Ovary (tissue), 9 donors: ENCODE measurements around the gene SLC22A23. TPM values are rescaled to one million over a fixed set of nuclear protein-coding genes. Genes with fewer than 3 reads are reported as not detected.
A peak's percentile ranks its signal among the peaks of the same experiment; 100 is the strongest.

ENCODE experiments used
- DNase-seq, 5 donors: peaks; one replicate each; pipeline ENCODE4 v3.0.0-alpha.2; 2019 to 2020
- H3K27ac ChIP-seq, 2 donors: fragments of 200-600 bp; one replicate each; pipeline versions ENCODE4 v1.5.1 to v1.8.0; 2019 to 2022
- H3K27me3 ChIP-seq: fragments of 200-600 bp; one replicate; pipeline ENCODE4 v1.8.0; 2022
- H3K36me3 ChIP-seq: fragments of 200-600 bp; sonication (generic); one replicate; pipeline ENCODE4 v1.5.1; 2019
- H3K4me1 ChIP-seq: one replicate; pipeline ENCODE4 v1.8.1; 2013; ENCODE audit warnings: mild to moderate bottlenecking, moderate library complexity; ENCODE audit not compliant: insufficient read depth
- H3K4me3 ChIP-seq: fragments of 200-600 bp; sonication (generic); one replicate; pipeline ENCODE4 v1.5.1; 2017
- H3K9me3 ChIP-seq, 2 donors: fragments of 200-600 bp in 1 of 2; sonication (generic) in 1 of 2; one replicate each; pipeline versions ENCODE4 v1.5.1 to v1.8.1; 2013 to 2019; ENCODE audit warnings: mild to moderate bottlenecking in 1 of 2, moderate library complexity in 1 of 2
- EP300 ChIP-seq: sonication (generic); formaldehyde crosslinking; IDR thresholded peaks from one replicate; pipeline ENCODE4 v1.6.1; 2017; ENCODE audit warnings: antibody characterized with exemption
- POLR2A ChIP-seq: fragments of 450-650 bp; IDR thresholded peaks from one replicate; pipeline ENCODE4 v1.6.1; 2017; ENCODE audit warnings: antibody characterized with exemption, mild to moderate bottlenecking, moderate library complexity
- WGBS, 3 donors: extraction: QIAGEN DNeasy Blood & Tissue Kit in 1 of 3; methylation state at CpG; one replicate each; pipeline versions ENCODE4 v1.1.5 to v1.1.7; 2013 to 2017; 5-methylcytosine and 5-hydroxymethylcytosine counted together
- intact Hi-C, 4 donors: fragments of 100-400 bp; cut with DNase I; formaldehyde crosslinking; loops; one replicate each; pipeline versions ENCODE4 v1.11.0 to v1.15.1; 2022 to 2023
- polyA plus RNA-seq, 2 donors: library from polyadenylated mRNA; stranded (reverse); fragments of 200-250 nt in 1 of 2; fragments of 350-450 nt in 1 of 2; fragmentation: Illumina TruSeq in 1 of 2; extraction: RNeasy Lipid Tissue Mini Kit (QIAGEN cat#74804) in 1 of 2; gene quantifications; one replicate each; pipeline ENCODE4 v1.2.3, GENCODE V29; 2013 to 2014
- total RNA-seq, 7 donors: library from RNA; depleted of rRNA in 2 of 7; stranded (reverse); fragments of >200 nt in 2 of 7; fragmentation: NEBNext Ultra II Directional in 3 of 7; extraction: Animal tissue kit (Norgen Biotek cat#: 25700) in 3 of 7; gene quantifications; one replicate each; pipeline versions ENCODE4 v1.1.0 to v1.2.4, GENCODE V29; 2016 to 2023
- TF ChIP-seq, protein P1 (sequence below), 3 donors: fragments of 450-650 bp in 2 of 3; fragments of 200-600 bp in 1 of 3; IDR thresholded peaks; one replicate each; pipeline versions ENCODE4 v1.5.1 to v1.8.0; 2016 to 2022; ENCODE audit warnings: antibody characterized with exemption in 3 of 3, mild to moderate bottlenecking in 1 of 3
- donor health status: DM: no; HTN: no; CAD: no; lungs with moderate emphysema.
- donor health status: DM: no; HTN: no; CAD: no.
- donor health status: Bipolar disorder and iron deficiency.
- donor health status: DM: yes; HTN: yes; CAD: no.
- donor health status: DM: no; HTN: no; CAD: no.
- donor health status: DM: yes; HTN: yes; CAD: no.

Gene SLC22A23
- total and polyA plus RNA-seq, 9 donors = 2.3 to 31.0 (median 5.2) TPM

DNA sequence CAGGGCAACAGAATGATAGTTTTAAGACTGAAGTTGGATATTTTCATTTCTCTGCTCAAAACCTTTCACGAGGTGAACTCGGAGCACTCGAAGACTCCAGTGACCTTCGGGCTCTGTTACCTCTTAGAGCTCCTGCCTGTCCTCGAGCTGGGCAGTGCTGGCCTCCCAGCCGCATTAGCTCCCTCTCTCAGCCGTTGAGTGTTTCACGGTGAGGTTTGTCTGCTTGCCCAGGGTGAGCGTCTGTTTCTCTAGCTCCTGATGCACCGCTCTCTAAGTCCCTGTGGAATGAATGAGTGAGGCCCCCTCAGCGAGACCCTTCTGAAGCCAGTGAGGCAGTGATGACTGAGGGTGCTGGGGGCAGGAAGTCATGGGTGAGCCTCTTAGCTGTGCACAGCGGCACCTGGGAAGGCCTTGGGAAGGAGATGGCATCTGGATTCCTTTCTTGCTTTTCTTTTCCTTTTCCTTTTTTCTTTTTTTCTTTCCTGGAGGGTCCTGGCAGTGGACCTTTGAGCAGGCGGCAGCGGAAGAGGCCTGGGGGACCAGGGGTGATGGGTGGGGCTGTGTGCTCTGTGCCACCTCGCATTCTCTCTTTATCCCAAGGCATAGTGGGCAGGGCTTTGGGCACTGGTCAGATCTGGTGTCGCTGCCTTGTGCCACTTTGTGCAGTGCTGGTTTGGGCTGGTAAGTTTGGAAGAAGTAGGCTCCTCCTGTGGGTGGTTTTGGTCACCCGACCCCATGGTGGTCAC lies 195.9 kb downstream of the SLC22A23 start:
- WGBS, 3 donors = 58 to 65% (median 61%) methylated on average over 17 of the region's 17 CpGs
- TF ChIP-seq, protein P1, sequence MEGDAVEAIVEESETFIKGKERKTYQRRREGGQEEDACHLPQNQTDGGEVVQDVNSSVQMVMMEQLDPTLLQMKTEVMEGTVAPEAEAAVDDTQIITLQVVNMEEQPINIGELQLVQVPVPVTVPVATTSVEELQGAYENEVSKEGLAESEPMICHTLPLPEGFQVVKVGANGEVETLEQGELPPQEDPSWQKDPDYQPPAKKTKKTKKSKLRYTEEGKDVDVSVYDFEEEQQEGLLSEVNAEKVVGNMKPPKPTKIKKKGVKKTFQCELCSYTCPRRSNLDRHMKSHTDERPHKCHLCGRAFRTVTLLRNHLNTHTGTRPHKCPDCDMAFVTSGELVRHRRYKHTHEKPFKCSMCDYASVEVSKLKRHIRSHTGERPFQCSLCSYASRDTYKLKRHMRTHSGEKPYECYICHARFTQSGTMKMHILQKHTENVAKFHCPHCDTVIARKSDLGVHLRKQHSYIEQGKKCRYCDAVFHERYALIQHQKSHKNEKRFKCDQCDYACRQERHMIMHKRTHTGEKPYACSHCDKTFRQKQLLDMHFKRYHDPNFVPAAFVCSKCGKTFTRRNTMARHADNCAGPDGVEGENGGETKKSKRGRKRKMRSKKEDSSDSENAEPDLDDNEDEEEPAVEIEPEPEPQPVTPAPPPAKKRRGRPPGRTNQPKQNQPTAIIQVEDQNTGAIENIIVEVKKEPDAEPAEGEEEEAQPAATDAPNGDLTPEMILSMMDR (IDR thresholded peaks at IDR 0.05) = no peak
- TF ChIP-seq POLR2A = no peak
- TF ChIP-seq EP300 = no peak
- no peaks in the 10 kb centered on the region for H3K9me3 ChIP-seq
- H3K27me3 ChIP-seq = no peaks in the 10 kb centered on the region
- H3K4me1 ChIP-seq = peaks cover 14% of the 10 kb centered on the region
- H3K4me3 ChIP-seq = peak overlapping the region; percentile 58
- intact Hi-C loops = no loop called here
- H3K27ac ChIP-seq = no peak overlapping the region
- no peaks in the 10 kb centered on the region for H3K36me3 ChIP-seq
- DNase-seq = peak in 1 of 5 donors; percentile 22

DNA sequence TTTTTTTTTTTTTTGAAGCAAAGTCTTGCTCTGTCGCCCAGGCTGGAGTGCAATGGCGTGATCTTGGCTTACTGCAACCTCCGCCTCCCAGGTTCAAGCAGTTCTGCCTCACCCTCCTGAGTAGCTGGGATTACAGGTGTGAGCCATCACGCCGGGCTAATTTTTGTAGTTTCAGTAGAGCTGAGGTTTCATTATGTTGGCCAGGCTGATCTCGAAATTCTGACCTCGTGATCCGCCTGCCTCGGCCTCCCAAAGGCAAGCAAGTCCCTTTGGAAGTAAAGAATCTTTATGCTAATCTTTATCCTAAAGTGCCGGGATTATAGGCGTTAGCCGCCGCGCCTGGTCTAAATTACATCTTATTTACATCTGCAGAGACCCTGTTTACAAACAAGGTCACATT lies 196.6 kb downstream of the SLC22A23 start:
- Histone ChIP-seq H3K4me1 (peaks cover 14% of the 10 kb centered on the region), H3K27me3 (no peaks in the 10 kb centered on the region), H3K27ac (no peak overlapping the region), H3K4me3 (peak overlapping the region; percentile 58), H3K36me3 (no peaks in the 10 kb centered on the region), H3K9me3 (no peaks in the 10 kb centered on the region)
- no peak for TF ChIP-seq EP300
- TF ChIP-seq, protein P1 (IDR thresholded peaks at IDR 0.05) = no peak
- no peak for TF ChIP-seq POLR2A
- intact Hi-C loops = no loop called here
- no peak for DNase-seq
- 79 to 83% (median 79%) methylated on average over 14 of the region's 14 CpGs for WGBS, 3 donors

DNA sequence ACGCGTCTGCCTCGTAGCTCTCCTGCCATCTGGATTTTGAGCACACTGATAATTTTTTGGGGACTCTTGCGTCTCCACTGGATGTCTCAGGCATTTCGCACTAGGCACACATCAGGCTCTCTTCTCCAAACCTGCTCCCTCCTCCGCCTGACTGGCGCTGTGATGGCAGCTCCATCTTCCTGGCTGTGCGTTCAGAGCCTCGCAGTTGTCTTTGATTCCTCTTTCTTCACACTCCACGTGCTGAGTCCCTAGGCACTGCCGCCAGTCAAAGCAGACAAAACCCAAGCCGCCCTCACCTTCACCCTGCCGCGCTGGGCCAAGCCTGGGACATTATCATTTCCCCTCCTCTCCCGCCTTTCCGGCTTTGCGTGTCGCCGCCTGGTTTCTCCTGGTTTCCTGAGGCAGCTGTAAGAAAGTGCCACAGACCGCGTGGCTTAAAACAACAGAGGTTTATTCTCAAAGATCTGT lies 197.3 kb downstream of the SLC22A23 start:
- H3K4me3 ChIP-seq = peak overlapping the region; percentile 58
- TF ChIP-seq EP300 (no peak), POLR2A (no peak)
- TF ChIP-seq, protein P1 (IDR thresholded peaks at IDR 0.05) = no peak
- H3K36me3 ChIP-seq = no peaks in the 10 kb centered on the region
- H3K9me3 ChIP-seq = no peaks in the 10 kb centered on the region
- no peaks in the 10 kb centered on the region for H3K27me3 ChIP-seq
- H3K4me1 ChIP-seq = peaks cover 14% of the 10 kb centered on the region
- peak in 2 of 5 donors; percentile 41 to 46 for DNase-seq
- intact Hi-C loops = loop anchor here in 1 of 4 donors (10.0 kb wide), 3 partner anchors 95 to 875 kb away; partner anchors contain the start of gene ECI2
- 0 to 2% (median 1%) methylated on average over 21 of the region's 21 CpGs for WGBS, 3 donors
- no peak overlapping the region for H3K27ac ChIP-seq

DNA sequence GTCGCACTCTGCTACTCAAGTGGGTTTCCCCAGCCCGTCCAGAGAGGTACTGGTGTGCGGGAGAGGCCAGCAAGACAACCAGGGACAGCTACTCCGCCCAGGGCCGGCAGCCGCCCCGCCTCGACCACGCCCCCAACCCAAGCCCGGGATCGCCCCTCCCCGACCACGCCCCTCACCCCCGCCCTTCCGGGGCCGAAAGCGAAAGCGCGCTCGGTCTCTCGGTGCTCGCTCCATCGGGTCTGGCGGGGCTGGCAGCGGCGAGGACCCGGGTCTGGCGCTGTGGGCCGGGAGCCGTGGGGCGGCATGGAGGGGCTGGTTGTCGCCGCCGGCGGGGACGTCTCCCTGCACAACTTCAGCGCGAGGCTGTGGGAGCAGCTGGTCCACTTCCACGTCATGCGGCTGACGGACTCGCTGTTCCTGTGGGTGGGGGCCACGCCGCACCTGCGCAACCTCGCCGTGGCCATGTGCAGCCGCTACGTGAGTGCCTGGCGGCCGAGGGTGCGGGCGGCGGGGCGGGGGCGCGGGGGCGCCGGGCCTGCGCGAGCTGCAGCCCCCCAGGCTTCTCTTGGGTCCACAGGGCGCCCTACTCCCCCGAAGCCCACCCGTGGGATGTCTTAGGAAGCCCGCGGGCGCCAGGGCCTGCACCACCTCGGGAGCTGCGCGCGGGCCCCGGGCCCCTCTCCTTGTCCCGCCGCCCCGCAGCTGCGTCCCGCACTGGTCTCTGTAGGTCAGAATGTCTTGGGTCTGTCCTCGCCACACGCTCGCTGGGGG lies 197.9 kb downstream of the SLC22A23 start, which contains the start of gene PSMG4:
TSS of gene PSMG4 (plus strand) at position 228 of the 771 bp plus-strand sequence. CDS start at position 304, 76 bp downstream.
- Histone ChIP-seq H3K36me3 (no peaks in the 10 kb centered on the region), H3K27me3 (no peaks in the 10 kb centered on the region), H3K4me3 (peak within 1 kb of the TSS; percentile 58), H3K9me3 (no peaks in the 10 kb centered on the region), H3K4me1 (peaks cover 14% of the 10 kb centered on the region), H3K27ac (peak within 1 kb of the TSS; percentile 16 to 23)
- intact Hi-C loops = loop anchor here in 1 of 4 donors (10.0 kb wide), 3 partner anchors 94 to 876 kb away; partner anchors contain the start of gene ECI2
- 0 to 1% (median 1%) methylated on average over 62 to 80 of the region's 80 CpGs for WGBS, 3 donors
- peak; percentile 94 to 98 (median 97) for DNase-seq
- TF ChIP-seq POLR2A = peak; percentile 32
- no peak for TF ChIP-seq EP300
